Type B pancreatic cell (in vitro differentiated cells): Measurements from ENCODE around the gene TCTA. TPM values are rescaled to one million over a fixed set of nuclear protein-coding genes. Genes with fewer than 3 reads are reported as not detected.
"Not testable (repeated sequence)": the region's sequence is repeated elsewhere in the genome, so short reads cannot be mapped to it uniquely, and the experiment has no call there.

Experiments used
- DNase-seq: peaks from one replicate; pipeline ENCODE4 v3.0.0; 2021; ENCODE audit warnings: mixed read lengths; ENCODE audit not compliant: unreplicated experiment; ENCODE audit errors: extremely low spot score
- H3K27ac Mint-ChIP-seq: 2 replicates; pipeline ENCODE4 v1.8.0; 2021; ENCODE audit warnings: mild to moderate bottlenecking, mixed read lengths
- H3K27me3 Mint-ChIP-seq: 2 replicates; pipeline ENCODE4 v1.8.0; 2021; ENCODE audit warnings: mixed read lengths
- H3K36me3 Mint-ChIP-seq: 2 replicates; pipeline ENCODE4 v1.8.0; 2021; ENCODE audit warnings: mixed read lengths
- H3K4me1 Mint-ChIP-seq: one replicate; pipeline ENCODE4 v1.8.0; 2021; ENCODE audit warnings: mixed read lengths; ENCODE audit not compliant: unreplicated experiment
- H3K4me3 Mint-ChIP-seq: 2 replicates; pipeline ENCODE4 v1.8.0; 2021; ENCODE audit warnings: mild to moderate bottlenecking, mixed read lengths
- H3K9me3 Mint-ChIP-seq: 2 replicates; pipeline ENCODE4 v1.8.0; 2021; ENCODE audit warnings: mixed read lengths
- total RNA-seq: library from RNA; stranded (reverse); gene quantifications from 2 replicates; pipeline ENCODE4 v1.2.1, GENCODE V29; 2021; ENCODE audit warnings: low replicate concordance
- TF ChIP-seq, protein P1 (sequence below): fragments of 200-600 bp; sonication (generic); conservative IDR thresholded peaks from 2 replicates; pipeline ENCODE4 v1.5.0; 2021; ENCODE audit warnings: antibody characterized with exemption, mild to moderate bottlenecking

Gene TCTA
- total RNA-seq, 1 donor from 2014 or later, result 25.0 TPM

DNA sequence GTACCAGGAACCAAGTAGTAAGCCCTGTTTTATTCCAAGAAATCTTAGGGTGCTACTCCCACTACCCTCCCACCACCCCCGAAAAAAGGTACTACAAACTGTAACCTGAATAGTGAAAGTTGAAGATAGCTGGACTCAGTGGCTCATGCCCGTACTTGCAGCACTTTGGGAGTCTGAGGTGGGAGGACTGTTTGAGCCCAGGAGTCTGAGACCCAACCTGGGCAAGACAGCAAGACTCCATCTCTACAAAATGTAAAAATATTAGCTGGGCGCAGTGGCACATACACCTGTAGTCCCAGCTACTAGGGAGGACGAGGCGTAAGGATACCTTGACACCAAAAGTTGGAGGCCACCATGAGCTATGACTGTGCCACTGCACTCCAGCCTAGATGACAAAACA, 8.3 kb upstream of the TCTA start:
- H3K4me1 Mint-ChIP-seq, result peaks cover 35% of the 10 kb centered on the region
- no peaks in the 10 kb centered on the region for H3K27me3 Mint-ChIP-seq
- TF ChIP-seq, protein P1, sequence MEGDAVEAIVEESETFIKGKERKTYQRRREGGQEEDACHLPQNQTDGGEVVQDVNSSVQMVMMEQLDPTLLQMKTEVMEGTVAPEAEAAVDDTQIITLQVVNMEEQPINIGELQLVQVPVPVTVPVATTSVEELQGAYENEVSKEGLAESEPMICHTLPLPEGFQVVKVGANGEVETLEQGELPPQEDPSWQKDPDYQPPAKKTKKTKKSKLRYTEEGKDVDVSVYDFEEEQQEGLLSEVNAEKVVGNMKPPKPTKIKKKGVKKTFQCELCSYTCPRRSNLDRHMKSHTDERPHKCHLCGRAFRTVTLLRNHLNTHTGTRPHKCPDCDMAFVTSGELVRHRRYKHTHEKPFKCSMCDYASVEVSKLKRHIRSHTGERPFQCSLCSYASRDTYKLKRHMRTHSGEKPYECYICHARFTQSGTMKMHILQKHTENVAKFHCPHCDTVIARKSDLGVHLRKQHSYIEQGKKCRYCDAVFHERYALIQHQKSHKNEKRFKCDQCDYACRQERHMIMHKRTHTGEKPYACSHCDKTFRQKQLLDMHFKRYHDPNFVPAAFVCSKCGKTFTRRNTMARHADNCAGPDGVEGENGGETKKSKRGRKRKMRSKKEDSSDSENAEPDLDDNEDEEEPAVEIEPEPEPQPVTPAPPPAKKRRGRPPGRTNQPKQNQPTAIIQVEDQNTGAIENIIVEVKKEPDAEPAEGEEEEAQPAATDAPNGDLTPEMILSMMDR, result no peak
- peaks cover 12% of the 10 kb centered on the region for H3K36me3 Mint-ChIP-seq
- H3K4me3 Mint-ChIP-seq, result no peak overlapping the region
- H3K27ac Mint-ChIP-seq, result no peak overlapping the region
- H3K9me3 Mint-ChIP-seq, result no peaks in the 10 kb centered on the region
- DNase-seq, result no peak

DNA sequence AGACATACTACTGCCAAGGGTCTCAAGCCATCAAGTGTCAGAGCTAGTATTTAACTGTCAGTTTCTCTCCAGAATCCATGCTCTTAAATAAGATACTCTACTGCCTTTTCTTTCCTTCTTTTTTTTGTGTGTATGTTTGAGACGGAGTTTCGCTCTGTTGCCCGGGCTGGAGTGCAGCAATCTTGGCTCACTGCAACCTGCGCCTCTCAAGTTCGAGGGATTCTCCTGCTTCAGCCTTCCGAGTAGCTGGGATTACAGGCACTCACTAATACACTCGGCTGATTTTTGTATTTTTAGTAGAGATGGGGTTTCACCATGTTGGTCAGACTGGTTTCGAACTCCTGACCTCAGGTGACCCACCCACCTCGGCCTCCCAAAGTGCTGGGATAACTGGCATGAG, 6.7 kb upstream of the TCTA start:
- H3K27ac Mint-ChIP-seq, result peak overlapping the region; percentile 13
- not testable (repeated sequence) for DNase-seq, H3K27me3 Mint-ChIP-seq, H3K4me3 Mint-ChIP-seq, H3K9me3 Mint-ChIP-seq
- H3K36me3 Mint-ChIP-seq, result peaks cover 17% of the 10 kb centered on the region
- H3K4me1 Mint-ChIP-seq, result peaks cover 37% of the 10 kb centered on the region

- H3K9me3 Mint-ChIP-seq, result no peaks in the 10 kb centered on the region
- no peak for DNase-seq
- TF ChIP-seq, protein P1, result no peak
- H3K27me3 Mint-ChIP-seq, result no peaks in the 10 kb centered on the region
- H3K36me3 Mint-ChIP-seq, result peaks cover 20% of the 10 kb centered on the region
- H3K4me3 Mint-ChIP-seq, result no peak overlapping the region
- H3K27ac Mint-ChIP-seq, result peak overlapping the region; percentile 34
- H3K4me1 Mint-ChIP-seq, result peaks cover 39% of the 10 kb centered on the region
These were observed 5.4 kb upstream of the TCTA start for GRCh38 chr3:49406571-49407565.

- H3K27me3 Mint-ChIP-seq, result no peaks in the 10 kb centered on the region
- H3K4me3 Mint-ChIP-seq, result peak overlapping the region; percentile 98
- no peak for DNase-seq
- peaks cover 20% of the 10 kb centered on the region for H3K36me3 Mint-ChIP-seq
- peak overlapping the region; percentile 95 for H3K27ac Mint-ChIP-seq
- H3K9me3 Mint-ChIP-seq, result no peaks in the 10 kb centered on the region
- peaks cover 46% of the 10 kb centered on the region for H3K4me1 Mint-ChIP-seq
- TF ChIP-seq, protein P1, result no peak
These were observed 2.0 kb upstream of the TCTA start for GRCh38 chr3:49410066-49410845.

DNA sequence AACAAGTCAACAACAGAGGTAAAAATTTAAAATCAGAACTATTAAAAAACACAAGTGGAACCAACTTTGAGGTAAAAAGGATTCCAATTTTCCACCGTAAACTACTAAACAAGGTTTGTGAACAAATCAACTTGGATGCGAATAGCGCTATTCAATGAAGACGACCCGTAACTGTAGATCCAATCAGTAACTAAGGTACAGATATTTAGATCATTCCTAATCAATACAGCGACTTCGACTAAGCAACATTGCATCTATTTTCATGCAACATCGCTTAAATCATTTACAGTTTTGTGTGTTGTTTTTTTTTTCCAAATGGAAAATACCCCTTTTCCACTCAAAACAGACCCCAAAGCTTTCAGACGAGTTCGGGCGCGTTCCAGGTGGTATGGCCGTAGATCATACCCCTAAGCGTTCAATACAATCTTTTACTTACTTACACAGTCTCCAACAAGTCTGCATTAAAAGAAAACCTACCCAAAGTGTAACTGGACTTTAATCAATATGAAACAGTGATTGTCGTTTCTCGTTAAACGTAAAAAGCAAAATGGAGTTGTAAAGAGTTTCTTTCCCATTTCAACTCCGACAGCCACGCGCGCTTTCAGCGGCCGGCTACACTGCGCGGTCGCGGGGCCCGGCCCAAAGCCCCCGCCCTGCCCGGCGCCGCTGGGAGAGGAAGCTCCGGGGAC, 1.2 kb upstream of the TCTA start:
- Mint-ChIP-seq H3K4me3 (peak overlapping the region; percentile 98), H3K9me3 (no peaks in the 10 kb centered on the region), H3K36me3 (peaks cover 16% of the 10 kb centered on the region), H3K4me1 (peaks cover 43% of the 10 kb centered on the region), H3K27me3 (no peaks in the 10 kb centered on the region), H3K27ac (peak overlapping the region; percentile 95)
- no peak for DNase-seq
- TF ChIP-seq, protein P1, result no peak
